Progenitor cell of endocrine pancreas (in vitro differentiated cells): Measurements from ENCODE around the gene DIS3L2. TPM values are rescaled to one million over a fixed set of nuclear protein-coding genes. Genes with fewer than 3 reads are reported as not detected.

Experiments used
- DNase-seq: peaks from one replicate; pipeline ENCODE4 v3.0.0; 2021; ENCODE audit warnings: low spot score; ENCODE audit not compliant: unreplicated experiment
- H3K27ac Mint-ChIP-seq: 2 replicates; pipeline ENCODE4 v1.8.0; 2021; ENCODE audit warnings: mild to moderate bottlenecking, moderate library complexity, mixed read lengths
- H3K27me3 Mint-ChIP-seq: 2 replicates; pipeline ENCODE4 v1.8.0; 2021; ENCODE audit warnings: mixed read lengths
- H3K36me3 Mint-ChIP-seq: 2 replicates; pipeline ENCODE4 v1.8.0; 2022; ENCODE audit warnings: mixed read lengths; ENCODE audit not compliant: insufficient read depth
- H3K4me1 Mint-ChIP-seq: 2 replicates; pipeline ENCODE4 v1.8.0; 2021; ENCODE audit warnings: low read depth, mixed read lengths
- H3K4me3 Mint-ChIP-seq: 2 replicates; pipeline ENCODE4 v1.8.0; 2021; ENCODE audit warnings: low read depth, mild to moderate bottlenecking, moderate library complexity, mixed read lengths
- H3K9me3 Mint-ChIP-seq: 2 replicates; pipeline ENCODE4 v1.8.0; 2021; ENCODE audit warnings: low read depth, mixed read lengths
- CTCF ChIP-seq: fragments of 200-600 bp; sonication (generic); IDR thresholded peaks from one replicate; pipeline ENCODE4 v1.5.0; 2021; ENCODE audit warnings: antibody characterized with exemption, mild to moderate bottlenecking; ENCODE audit not compliant: unreplicated experiment
- total RNA-seq: library from RNA; stranded (reverse); gene quantifications from 2 replicates; pipeline ENCODE4 v1.2.1, GENCODE V29; 2021

The DIS3L2 gene
- total RNA-seq, 1 donor from 2014 or later, result 59.3 TPM

GRCh38 chr2:232073026-232073425, 111.5 kb downstream of the DIS3L2 start:
- H3K9me3 Mint-ChIP-seq, result no peaks in the 10 kb centered on the region
- H3K27me3 Mint-ChIP-seq, result peaks cover 3% of the 10 kb centered on the region
- H3K27ac Mint-ChIP-seq, result no peak overlapping the region
- H3K4me1 Mint-ChIP-seq, result peaks cover 16% of the 10 kb centered on the region
- no peak for DNase-seq
- no peak overlapping the region for H3K4me3 Mint-ChIP-seq
- no peak for TF ChIP-seq CTCF
- H3K36me3 Mint-ChIP-seq, result no peaks in the 10 kb centered on the region

GRCh38 chr2:232073699-232074098, 112.2 kb downstream of the DIS3L2 start:
- DNase-seq, result no peak
- no peak overlapping the region for H3K27ac Mint-ChIP-seq
- H3K36me3 Mint-ChIP-seq, result no peaks in the 10 kb centered on the region
- no peak for TF ChIP-seq CTCF
- no peak overlapping the region for H3K4me3 Mint-ChIP-seq
- H3K27me3 Mint-ChIP-seq, result peaks cover 3% of the 10 kb centered on the region
- H3K9me3 Mint-ChIP-seq, result no peaks in the 10 kb centered on the region
- peaks cover 16% of the 10 kb centered on the region for H3K4me1 Mint-ChIP-seq

- H3K36me3 Mint-ChIP-seq, result no peaks in the 10 kb centered on the region
- no peaks in the 10 kb centered on the region for H3K9me3 Mint-ChIP-seq
- TF ChIP-seq CTCF, result no peak
- H3K4me1 Mint-ChIP-seq, result peaks cover 16% of the 10 kb centered on the region
- DNase-seq, result no peak
- no peak overlapping the region for H3K4me3 Mint-ChIP-seq
- peaks cover 3% of the 10 kb centered on the region for H3K27me3 Mint-ChIP-seq
- no peak overlapping the region for H3K27ac Mint-ChIP-seq
These were observed 113.6 kb downstream of the DIS3L2 start for GRCh38 chr2:232075080-232075479.

- no peak for DNase-seq
- H3K27me3 Mint-ChIP-seq, result peaks cover 3% of the 10 kb centered on the region
- no peaks in the 10 kb centered on the region for H3K36me3 Mint-ChIP-seq
- no peaks in the 10 kb centered on the region for H3K9me3 Mint-ChIP-seq
- H3K4me3 Mint-ChIP-seq, result no peak overlapping the region
- no peak for TF ChIP-seq CTCF
- no peak overlapping the region for H3K27ac Mint-ChIP-seq
- peaks cover 16% of the 10 kb centered on the region for H3K4me1 Mint-ChIP-seq
These were observed 114.3 kb downstream of the DIS3L2 start for GRCh38 chr2:232075859-232076258.

GRCh38 chr2:232076272-232076671, 114.8 kb downstream of the DIS3L2 start:
- Mint-ChIP-seq H3K36me3 (no peaks in the 10 kb centered on the region), H3K9me3 (no peaks in the 10 kb centered on the region), H3K4me3 (no peak overlapping the region), H3K4me1 (peaks cover 16% of the 10 kb centered on the region), H3K27ac (no peak overlapping the region), H3K27me3 (peaks cover 3% of the 10 kb centered on the region)
- DNase-seq, result no peak
- no peak for TF ChIP-seq CTCF
